ENCODE measurements around the gene CDH12.

DNA sequence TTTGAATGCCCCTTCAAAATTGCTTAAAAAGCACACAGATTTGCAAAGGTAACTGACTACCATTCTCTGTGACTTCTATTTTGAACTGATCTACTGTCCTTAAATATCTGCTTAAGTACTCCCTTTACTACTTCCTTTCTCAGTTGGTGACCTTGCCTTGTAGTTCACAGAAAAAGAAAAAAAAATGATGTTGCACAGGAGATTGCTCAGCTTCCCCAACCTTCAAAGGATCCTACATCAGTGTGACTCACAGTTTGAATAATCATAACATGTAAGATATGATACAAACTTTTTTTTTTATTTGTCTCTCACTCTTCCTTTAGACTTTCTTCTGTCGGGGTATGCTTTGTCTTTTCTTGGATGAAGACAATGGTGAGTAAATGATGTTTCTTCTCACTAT lies 1029.6 kb downstream of the CDH12 start:
- TF ChIP-seq POLR2A (IDR thresholded peaks at IDR 0.05; ENCODE audit: low read depth, low read length) = no peak
- no peak for TF ChIP-seq POLR2AphosphoS5 (IDR thresholded peaks at IDR 0.05; ENCODE audit: low read depth, low read length)

Data from GM12892 (cell line).